NB4 (cell line): Measurements from ENCODE around the gene CASTOR2.

Experiments used
- CTCF ChIP-seq: IDR thresholded peaks from one replicate; pipeline ENCODE4 v1.5.1; 2012; ENCODE audit warnings: low read depth, low read length
- MAX ChIP-seq: IDR thresholded peaks from 2 replicates; pipeline ENCODE4 v1.6.1; 2011; ENCODE audit warnings: low read depth, low read length
- POLR2A ChIP-seq: IDR thresholded peaks from 2 replicates; pipeline ENCODE4 v1.6.1; 2011; ENCODE audit warnings: mild to moderate bottlenecking; ENCODE audit not compliant: insufficient read length; ENCODE audit errors: extremely low read depth

- no peak for TF ChIP-seq POLR2A
- peak; percentile 25 for TF ChIP-seq CTCF
- TF ChIP-seq MAX, result no peak
These were observed 74.0 kb downstream of the CASTOR2 start for GRCh38 chr7:75038508-75038907.
